IPS-18a (cell line): ENCODE results near the gene ADAM12.

ENCODE experiments used
- H3K27ac ChIP-seq: one replicate; pipeline ENCODE4 v1.5.1; 2013; ENCODE audit warnings: low read length
- H3K27me3 ChIP-seq: one replicate; pipeline ENCODE4 v1.6.1; 2013; ENCODE audit warnings: mild to moderate bottlenecking, low read length; ENCODE audit not compliant: control insufficient read depth, insufficient read depth
- H3K36me3 ChIP-seq: one replicate; pipeline ENCODE4 v1.6.1; 2013; ENCODE audit warnings: low read depth, low read length; ENCODE audit not compliant: control insufficient read depth
- H3K4me1 ChIP-seq: one replicate; pipeline ENCODE4 v1.6.1; 2013; ENCODE audit warnings: low read depth, low read length; ENCODE audit not compliant: control insufficient read depth
- H3K4me3 ChIP-seq: one replicate; pipeline ENCODE4 v1.5.1; 2013; ENCODE audit warnings: low read length
- H3K9ac ChIP-seq: one replicate; pipeline ENCODE4 v1.6.1; 2013; ENCODE audit warnings: mild to moderate bottlenecking, low read length, moderate library complexity
- H3K9me3 ChIP-seq: one replicate; pipeline ENCODE4 v1.6.1; 2013; ENCODE audit warnings: low read depth, low read length; ENCODE audit not compliant: control insufficient read depth

Gene ADAM12

GRCh38 chr10:126043389-126043788, 344.9 kb downstream of the ADAM12 start:
- Histone ChIP-seq H3K36me3 (no peaks in the 10 kb centered on the region), H3K27ac (no peak overlapping the region), H3K4me1 (peaks cover 12% of the 10 kb centered on the region)

GRCh38 chr10:126042906-126043305, 345.4 kb downstream of the ADAM12 start:
- H3K27me3 ChIP-seq = no peaks in the 10 kb centered on the region
- H3K27ac ChIP-seq = no peak overlapping the region
- H3K9ac ChIP-seq = no peak overlapping the region
- no peak overlapping the region for H3K4me3 ChIP-seq
- peaks cover 12% of the 10 kb centered on the region for H3K4me1 ChIP-seq
- H3K9me3 ChIP-seq = no peaks in the 10 kb centered on the region
- no peaks in the 10 kb centered on the region for H3K36me3 ChIP-seq

More at GRCh38 chr10:126043389-126043788, 344.9 kb downstream of the ADAM12 start:
- Histone ChIP-seq H3K27me3 (no peaks in the 10 kb centered on the region), H3K9me3 (no peaks in the 10 kb centered on the region), H3K4me3 (no peak overlapping the region), H3K9ac (no peak overlapping the region)

GRCh38 chr10:126042354-126042753, 345.9 kb downstream of the ADAM12 start:
- Histone ChIP-seq H3K27ac (peak overlapping the region; percentile 2), H3K4me3 (no peak overlapping the region), H3K36me3 (no peaks in the 10 kb centered on the region), H3K4me1 (peaks cover 12% of the 10 kb centered on the region), H3K9ac (peak overlapping the region; percentile 25), H3K9me3 (no peaks in the 10 kb centered on the region), H3K27me3 (no peaks in the 10 kb centered on the region)

- H3K9ac ChIP-seq = peak overlapping the region; percentile 25
- H3K9me3 ChIP-seq = no peaks in the 10 kb centered on the region
- H3K4me1 ChIP-seq = peaks cover 12% of the 10 kb centered on the region
- no peak overlapping the region for H3K4me3 ChIP-seq
- no peaks in the 10 kb centered on the region for H3K36me3 ChIP-seq
- peak overlapping the region; percentile 2 for H3K27ac ChIP-seq
- no peaks in the 10 kb centered on the region for H3K27me3 ChIP-seq
These were observed 346.5 kb downstream of the ADAM12 start for GRCh38 chr10:126041804-126042231.

GRCh38 chr10:126041117-126041516, 347.2 kb downstream of the ADAM12 start:
- Histone ChIP-seq H3K36me3 (no peaks in the 10 kb centered on the region), H3K9ac (no peak overlapping the region), H3K27me3 (no peaks in the 10 kb centered on the region), H3K4me3 (no peak overlapping the region), H3K4me1 (peaks cover 12% of the 10 kb centered on the region), H3K27ac (no peak overlapping the region), H3K9me3 (no peaks in the 10 kb centered on the region)

- H3K9me3 ChIP-seq = peaks cover 3% of the 10 kb centered on the region
- no peak overlapping the region for H3K9ac ChIP-seq
- H3K27ac ChIP-seq = no peak overlapping the region
- H3K27me3 ChIP-seq = no peaks in the 10 kb centered on the region
- H3K4me1 ChIP-seq = peaks cover 12% of the 10 kb centered on the region
- H3K36me3 ChIP-seq = no peaks in the 10 kb centered on the region
- no peak overlapping the region for H3K4me3 ChIP-seq
These were observed 350.3 kb downstream of the ADAM12 start for GRCh38 chr10:126037946-126038345.

GRCh38 chr10:126036515-126036914, 351.8 kb downstream of the ADAM12 start:
- no peaks in the 10 kb centered on the region for H3K36me3 ChIP-seq

GRCh38 chr10:126034586-126034985, 353.7 kb downstream of the ADAM12 start:
- H3K4me1 ChIP-seq = no peaks in the 10 kb centered on the region
- H3K27me3 ChIP-seq = no peaks in the 10 kb centered on the region
- H3K4me3 ChIP-seq = no peak overlapping the region
- H3K9me3 ChIP-seq = peaks cover 3% of the 10 kb centered on the region
- H3K9ac ChIP-seq = no peak overlapping the region
- no peaks in the 10 kb centered on the region for H3K36me3 ChIP-seq
- no peak overlapping the region for H3K27ac ChIP-seq

More at GRCh38 chr10:126036515-126036914, 351.8 kb downstream of the ADAM12 start:
- Histone ChIP-seq H3K27me3 (no peaks in the 10 kb centered on the region), H3K9ac (no peak overlapping the region), H3K4me1 (peaks cover 6% of the 10 kb centered on the region), H3K9me3 (peaks cover 3% of the 10 kb centered on the region), H3K4me3 (no peak overlapping the region), H3K27ac (no peak overlapping the region)

- H3K27me3 ChIP-seq = no peaks in the 10 kb centered on the region
- peaks cover 3% of the 10 kb centered on the region for H3K9me3 ChIP-seq
- no peak overlapping the region for H3K4me3 ChIP-seq
- no peaks in the 10 kb centered on the region for H3K4me1 ChIP-seq
- H3K36me3 ChIP-seq = no peaks in the 10 kb centered on the region
- no peak overlapping the region for H3K9ac ChIP-seq
- no peak overlapping the region for H3K27ac ChIP-seq
These were observed 358.3 kb downstream of the ADAM12 start for GRCh38 chr10:126029999-126030398.

- Histone ChIP-seq H3K36me3 (no peaks in the 10 kb centered on the region), H3K27me3 (no peaks in the 10 kb centered on the region), H3K9me3 (no peaks in the 10 kb centered on the region), H3K4me1 (no peaks in the 10 kb centered on the region), H3K27ac (no peak overlapping the region), H3K9ac (no peak overlapping the region), H3K4me3 (no peak overlapping the region)
These were observed 360.6 kb downstream of the ADAM12 start for GRCh38 chr10:126027692-126028091.

GRCh38 chr10:126022841-126023240, 365.4 kb downstream of the ADAM12 start:
- H3K27me3 ChIP-seq = no peaks in the 10 kb centered on the region
- no peaks in the 10 kb centered on the region for H3K9me3 ChIP-seq
- H3K9ac ChIP-seq = no peak overlapping the region
- no peak overlapping the region for H3K4me3 ChIP-seq
- H3K36me3 ChIP-seq = no peaks in the 10 kb centered on the region
- H3K4me1 ChIP-seq = no peaks in the 10 kb centered on the region
- H3K27ac ChIP-seq = no peak overlapping the region

GRCh38 chr10:126021833-126022500, 366.3 kb downstream of the ADAM12 start:
- Histone ChIP-seq H3K36me3 (no peaks in the 10 kb centered on the region), H3K4me3 (no peak overlapping the region), H3K27ac (no peak overlapping the region), H3K9me3 (no peaks in the 10 kb centered on the region), H3K27me3 (no peaks in the 10 kb centered on the region), H3K4me1 (no peaks in the 10 kb centered on the region), H3K9ac (no peak overlapping the region)
